ENCODE data around the gene KLHL17. TPM values are rescaled to one million over a fixed set of nuclear protein-coding genes. Genes with fewer than 3 reads are reported as not detected.
"Not testable (repeated sequence)": the region's sequence is repeated elsewhere in the genome, so short reads cannot be mapped to it uniquely, and the experiment has no call there.

KLHL17 gene
- total and polyA plus RNA-seq, 12 donors, result 0.73 to 38.8 (median 6.9) TPM

DNA sequence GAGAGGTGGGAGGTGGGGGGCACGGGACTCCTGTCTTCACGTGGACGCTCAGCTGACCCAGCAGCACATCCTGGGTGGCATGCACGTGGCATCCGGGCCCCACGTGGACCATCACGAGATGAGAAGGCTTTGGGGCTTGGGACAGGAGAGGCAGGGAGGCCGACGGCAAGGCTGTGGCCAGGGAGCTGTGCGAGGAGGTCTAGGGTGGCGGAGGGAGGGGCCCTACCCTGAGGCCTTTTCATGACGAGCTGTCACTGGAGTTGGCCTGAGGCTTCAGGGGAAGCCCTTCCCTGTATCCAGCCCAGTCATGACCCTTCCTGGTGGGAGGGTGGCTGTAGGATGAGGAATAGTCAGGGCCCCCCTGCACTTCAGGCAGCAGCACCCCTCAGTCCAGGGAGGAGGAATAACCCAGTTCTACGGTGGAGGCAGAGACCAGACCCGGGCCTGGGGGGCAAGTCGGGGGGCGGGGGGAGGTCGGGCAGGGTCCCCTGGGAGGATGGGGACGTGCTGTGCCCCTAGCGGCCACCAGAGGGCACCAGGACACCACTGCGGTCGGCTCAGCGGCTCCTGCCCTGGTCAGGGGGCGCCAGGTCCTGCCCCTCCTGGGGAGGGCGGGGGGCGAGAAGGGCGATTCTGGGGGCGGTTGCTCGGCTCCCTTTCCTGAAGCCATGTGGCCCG, 23.6 kb downstream of the KLHL17 start:
- Histone ChIP-seq H3K27ac (no peak overlapping the region), H3K27me3 (peaks cover 25% of the 10 kb centered on the region), H3K36me3 (replicated peaks in 1 of 2) (no peaks in the 10 kb centered on the region), H3K9me3 (replicated peaks in 1 of 3) (no peaks in the 10 kb centered on the region), H3K4me1 (replicated peaks in 1 of 2) (no peaks in the 10 kb centered on the region), H3K4me3 (no peak overlapping the region)
- DNase-seq, result peak in 2 of 7 donors; percentile 48 to 54
- intact Hi-C loops (cut with DNase I), result loop anchor here (2.0 to 10.0 kb wide), 2 partner anchors 79 to 311 kb away; no protein-coding TSS in a partner anchor
- TF ChIP-seq, protein P1, sequence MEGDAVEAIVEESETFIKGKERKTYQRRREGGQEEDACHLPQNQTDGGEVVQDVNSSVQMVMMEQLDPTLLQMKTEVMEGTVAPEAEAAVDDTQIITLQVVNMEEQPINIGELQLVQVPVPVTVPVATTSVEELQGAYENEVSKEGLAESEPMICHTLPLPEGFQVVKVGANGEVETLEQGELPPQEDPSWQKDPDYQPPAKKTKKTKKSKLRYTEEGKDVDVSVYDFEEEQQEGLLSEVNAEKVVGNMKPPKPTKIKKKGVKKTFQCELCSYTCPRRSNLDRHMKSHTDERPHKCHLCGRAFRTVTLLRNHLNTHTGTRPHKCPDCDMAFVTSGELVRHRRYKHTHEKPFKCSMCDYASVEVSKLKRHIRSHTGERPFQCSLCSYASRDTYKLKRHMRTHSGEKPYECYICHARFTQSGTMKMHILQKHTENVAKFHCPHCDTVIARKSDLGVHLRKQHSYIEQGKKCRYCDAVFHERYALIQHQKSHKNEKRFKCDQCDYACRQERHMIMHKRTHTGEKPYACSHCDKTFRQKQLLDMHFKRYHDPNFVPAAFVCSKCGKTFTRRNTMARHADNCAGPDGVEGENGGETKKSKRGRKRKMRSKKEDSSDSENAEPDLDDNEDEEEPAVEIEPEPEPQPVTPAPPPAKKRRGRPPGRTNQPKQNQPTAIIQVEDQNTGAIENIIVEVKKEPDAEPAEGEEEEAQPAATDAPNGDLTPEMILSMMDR (IDR thresholded peaks at IDR 0.05), result peak; percentile 51 to 92 (median 62)
- TF ChIP-seq POLR2A (IDR thresholded peaks at IDR 0.05), result no peak
- 7 to 29% (median 16%) methylated on average over 6 to 29 of the region's 29 CpGs for WGBS, 4 donors

DNA sequence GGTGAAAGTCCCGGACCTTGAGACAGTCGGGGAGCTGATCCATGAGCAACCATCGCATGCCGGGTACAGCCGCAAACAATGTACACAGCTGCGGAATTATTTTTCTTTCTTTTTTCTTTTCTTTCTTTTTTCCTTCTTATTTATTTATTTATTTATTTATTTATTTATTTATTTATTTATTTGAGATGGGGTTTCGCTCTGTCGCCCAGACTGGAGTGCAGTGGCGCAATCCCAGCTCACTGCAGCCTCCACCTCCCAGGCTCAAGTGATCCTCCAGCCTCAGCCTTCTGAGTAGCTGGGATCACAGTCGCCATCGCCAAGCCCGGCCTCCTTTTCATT, 24.1 kb downstream of the KLHL17 start:
- TF ChIP-seq, protein P1 (IDR thresholded peaks at IDR 0.05), result peak in 1 of 6 experiments; percentile 47
- TF ChIP-seq POLR2A (IDR thresholded peaks at IDR 0.05), result no peak
- Histone ChIP-seq H3K9me3 (replicated peaks in 1 of 3) (no peaks in the 10 kb centered on the region), H3K36me3 (replicated peaks in 1 of 2) (no peaks in the 10 kb centered on the region), H3K27ac (no peak overlapping the region), H3K4me1 (replicated peaks in 1 of 2) (no peaks in the 10 kb centered on the region), H3K4me3 (no peak overlapping the region), H3K27me3 (peaks cover 25% of the 10 kb centered on the region)
- WGBS, 4 donors, result 47 to 57% (median 53%) methylated on average over 12 of the region's 12 CpGs
- intact Hi-C loops (cut with DNase I), result loop anchor here (2.0 to 10.0 kb wide), 2 partner anchors 78 to 310 kb away; no protein-coding TSS in a partner anchor
- no peak for DNase-seq

DNA sequence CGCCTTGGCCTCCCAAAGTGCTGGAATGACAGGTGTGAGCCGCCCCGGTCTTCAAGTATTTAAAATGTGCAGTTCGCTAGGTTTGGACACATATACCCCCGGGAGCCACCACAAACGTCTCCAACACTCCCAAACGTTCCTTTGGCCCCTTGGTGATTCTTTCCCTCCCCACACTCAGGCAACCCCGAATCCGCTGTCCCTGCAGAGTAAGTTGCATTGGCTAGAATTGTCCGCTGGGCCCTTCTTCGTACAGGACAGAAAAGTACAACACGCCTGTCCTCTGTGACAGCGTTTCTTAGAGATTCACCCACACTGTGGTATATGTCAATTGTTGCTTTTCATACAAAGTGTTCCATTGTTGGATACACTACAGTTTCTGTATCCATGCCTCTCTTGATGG, 24.7 kb downstream of the KLHL17 start:
- intact Hi-C loops (cut with DNase I), result loop anchor here (2.0 to 10.0 kb wide), 2 partner anchors 78 to 310 kb away; no protein-coding TSS in a partner anchor
- 65 to 70% (median 69%) methylated on average over 13 of the region's 13 CpGs for WGBS, 4 donors
- Histone ChIP-seq H3K4me3 (no peak overlapping the region), H3K9me3 (replicated peaks in 1 of 3) (no peaks in the 10 kb centered on the region), H3K4me1 (replicated peaks in 1 of 2) (no peaks in the 10 kb centered on the region), H3K27ac (no peak overlapping the region), H3K36me3 (replicated peaks in 1 of 2) (no peaks in the 10 kb centered on the region), H3K27me3 (peaks cover 25% of the 10 kb centered on the region)
- no peak for DNase-seq
- TF ChIP-seq, protein P1 (IDR thresholded peaks at IDR 0.05), result no peak
- TF ChIP-seq POLR2A (IDR thresholded peaks at IDR 0.05), result no peak

DNA sequence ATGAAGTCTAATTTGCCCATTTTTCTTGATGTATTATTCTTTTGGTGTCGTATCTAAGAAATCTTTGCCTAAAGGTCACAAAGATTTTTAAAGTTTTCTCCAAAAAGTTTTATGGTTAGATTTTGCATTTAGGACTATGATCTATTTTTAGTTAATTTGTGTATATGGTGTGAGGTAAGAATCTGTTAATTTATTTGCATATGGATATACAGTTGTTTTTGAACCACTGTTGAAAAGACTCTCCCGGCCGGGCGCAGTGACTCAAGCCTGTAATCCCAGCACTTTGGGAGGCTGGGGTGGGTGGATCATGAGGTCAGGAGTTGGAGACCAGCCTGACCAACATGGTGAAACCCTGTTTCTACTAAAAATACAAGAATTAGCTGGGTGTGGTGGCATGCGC, 27.7 kb downstream of the KLHL17 start:
- not testable (repeated sequence) for H3K27ac ChIP-seq; H3K4me1 ChIP-seq (replicated peaks in 1 of 2); DNase-seq; H3K9me3 ChIP-seq (replicated peaks in 1 of 3); H3K27me3 ChIP-seq; H3K4me3 ChIP-seq; H3K36me3 ChIP-seq (replicated peaks in 1 of 2)
- intact Hi-C loops (cut with DNase I), result loop anchor here in 1 of 2 donors (10.0 kb wide), 1 partner anchor 307 kb away; no protein-coding TSS in a partner anchor
- WGBS, 4 donors, result 75 to 85% (median 83%) methylated on average over 5 of the region's 5 CpGs

DNA sequence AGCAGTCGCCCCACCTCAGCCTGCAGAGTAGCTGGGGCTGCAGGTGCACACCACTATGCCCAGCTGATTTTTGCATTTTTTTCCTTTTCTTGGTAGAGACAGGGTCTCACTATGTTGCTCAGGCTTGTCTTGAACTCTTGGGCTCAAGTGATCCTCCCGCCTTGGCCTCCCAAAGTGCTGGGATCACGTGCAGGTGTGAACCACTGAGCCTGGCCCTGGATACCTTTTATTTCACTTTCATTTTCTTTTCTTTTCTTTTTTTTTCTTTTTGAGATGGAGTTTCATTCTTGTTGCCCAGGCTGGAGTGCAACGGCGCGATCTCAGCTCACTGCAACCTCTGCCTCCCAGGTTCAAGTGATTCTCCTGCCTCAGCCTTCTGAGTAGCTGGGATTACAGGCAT, 30.9 kb downstream of the KLHL17 start:
- H3K36me3 ChIP-seq (replicated peaks in 1 of 2); H3K4me1 ChIP-seq (replicated peaks in 1 of 2); H3K27me3 ChIP-seq; DNase-seq; intact Hi-C loops (cut with DNase I); H3K9me3 ChIP-seq (replicated peaks in 1 of 3); H3K27ac ChIP-seq; H3K4me3 ChIP-seq: not testable (repeated sequence)
- WGBS, 4 donors, result 83 to 95% (median 87%) methylated on average over 6 of the region's 6 CpGs
